Endothelial cell of umbilical vein (primary cell): ENCODE measurements around the gene DBET.
"Not testable (repeated sequence)": the region's sequence is repeated elsewhere in the genome, so short reads cannot be mapped to it uniquely, and the experiment has no call there.

ENCODE experiments used
- EZH2 ChIP-seq: IDR thresholded peaks from 2 replicates; pipeline ENCODE4 v1.6.1; 2012; ENCODE audit warnings: borderline replicate concordance, low read depth, mild to moderate bottlenecking, moderate library complexity, low read length, inconsistent platforms; ENCODE audit not compliant: severe bottlenecking
- FOS ChIP-seq: IDR thresholded peaks from 2 replicates; pipeline ENCODE4 v1.6.1; 2011; ENCODE audit warnings: mild to moderate bottlenecking, low read length, moderate library complexity, borderline replicate concordance; ENCODE audit not compliant: insufficient read depth
- JUN ChIP-seq: IDR thresholded peaks from 2 replicates; pipeline ENCODE4 v1.6.1; 2011; ENCODE audit warnings: borderline replicate concordance, low read depth; ENCODE audit not compliant: insufficient read length, insufficient read depth
- MYC ChIP-seq: IDR thresholded peaks from one replicate; pipeline ENCODE4 v1.6.1; 2011; ENCODE audit warnings: mild to moderate bottlenecking, low read depth, low read length
- POLR2A ChIP-seq: IDR thresholded peaks from 2 replicates; pipeline ENCODE4 v1.6.1; 2012; ENCODE audit warnings: low read depth, mild to moderate bottlenecking, control low read depth, low read length
- POLR2AphosphoS5 ChIP-seq: IDR thresholded peaks from 2 replicates; pipeline ENCODE4 v1.6.1; 2012; ENCODE audit warnings: low read depth, mild to moderate bottlenecking, control low read depth, low read length, moderate library complexity; ENCODE audit not compliant: insufficient read depth
- TF ChIP-seq, protein P1 (sequence below), 2 donors: IDR thresholded peaks; 1 replicate in 1 of 2; 2 replicates in 1 of 2; pipeline ENCODE4 v1.5.1; 2011; ENCODE audit warnings: low read length in 2 of 2, mild to moderate bottlenecking in 2 of 2, moderate library complexity in 2 of 2, control low read depth in 1 of 2, inconsistent platforms in 1 of 2, low read depth in 1 of 2; ENCODE audit not compliant: insufficient read depth in 1 of 2; ENCODE audit errors: extremely low read depth in 1 of 2
- TF ChIP-seq, protein P2 (sequence below): IDR thresholded peaks from 2 replicates; pipeline ENCODE4 v1.6.1; 2011; ENCODE audit not compliant: insufficient read depth, insufficient read length

DNA sequence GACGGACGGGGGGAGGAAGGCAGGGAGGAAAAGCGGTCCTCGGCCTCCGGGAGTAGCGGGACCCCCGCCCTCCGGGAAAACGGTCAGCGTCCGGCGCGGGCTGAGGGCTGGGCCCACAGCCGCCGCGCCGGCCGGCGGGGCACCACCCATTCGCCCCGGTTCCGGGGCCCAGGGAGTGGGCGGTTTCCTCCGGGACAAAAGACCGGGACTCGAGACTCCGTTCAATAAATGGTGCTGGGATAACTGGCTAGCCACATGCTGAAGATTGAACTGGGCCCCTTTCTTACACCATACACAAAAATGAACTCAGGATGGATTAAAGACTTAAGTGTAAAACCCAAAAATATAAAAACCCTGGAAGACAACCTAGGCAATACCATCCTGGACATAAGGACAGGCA is 28.8 kb downstream of the DBET start:
- TF ChIP-seq, protein P1, sequence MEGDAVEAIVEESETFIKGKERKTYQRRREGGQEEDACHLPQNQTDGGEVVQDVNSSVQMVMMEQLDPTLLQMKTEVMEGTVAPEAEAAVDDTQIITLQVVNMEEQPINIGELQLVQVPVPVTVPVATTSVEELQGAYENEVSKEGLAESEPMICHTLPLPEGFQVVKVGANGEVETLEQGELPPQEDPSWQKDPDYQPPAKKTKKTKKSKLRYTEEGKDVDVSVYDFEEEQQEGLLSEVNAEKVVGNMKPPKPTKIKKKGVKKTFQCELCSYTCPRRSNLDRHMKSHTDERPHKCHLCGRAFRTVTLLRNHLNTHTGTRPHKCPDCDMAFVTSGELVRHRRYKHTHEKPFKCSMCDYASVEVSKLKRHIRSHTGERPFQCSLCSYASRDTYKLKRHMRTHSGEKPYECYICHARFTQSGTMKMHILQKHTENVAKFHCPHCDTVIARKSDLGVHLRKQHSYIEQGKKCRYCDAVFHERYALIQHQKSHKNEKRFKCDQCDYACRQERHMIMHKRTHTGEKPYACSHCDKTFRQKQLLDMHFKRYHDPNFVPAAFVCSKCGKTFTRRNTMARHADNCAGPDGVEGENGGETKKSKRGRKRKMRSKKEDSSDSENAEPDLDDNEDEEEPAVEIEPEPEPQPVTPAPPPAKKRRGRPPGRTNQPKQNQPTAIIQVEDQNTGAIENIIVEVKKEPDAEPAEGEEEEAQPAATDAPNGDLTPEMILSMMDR (IDR thresholded peaks at IDR 0.05; ENCODE audit: extremely low read depth in 1 of 2, insufficient read depth in 1 of 2, low read depth in 1 of 2, low read length in 2 of 2): not testable (repeated sequence)
- TF ChIP-seq POLR2AphosphoS5, POLR2A, EZH2, FOS, MYC, JUN: not testable (repeated sequence)
- TF ChIP-seq, protein P2, sequence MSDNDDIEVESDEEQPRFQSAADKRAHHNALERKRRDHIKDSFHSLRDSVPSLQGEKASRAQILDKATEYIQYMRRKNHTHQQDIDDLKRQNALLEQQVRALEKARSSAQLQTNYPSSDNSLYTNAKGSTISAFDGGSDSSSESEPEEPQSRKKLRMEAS: not testable (repeated sequence)
